Neuronal stem cell (in vitro differentiated cells): ENCODE measurements around the gene SUPT16H. TPM values are rescaled to one million over a fixed set of nuclear protein-coding genes. Genes with fewer than 3 reads are reported as not detected.
"Not testable (repeated sequence)": the region's sequence is repeated elsewhere in the genome, so short reads cannot be mapped to it uniquely, and the experiment has no call there.

Experiments
- DNase-seq: peaks from one replicate; pipeline ENCODE4 v3.0.0-alpha.2; 2013; ENCODE audit warnings: low spot score
- H2AFZ ChIP-seq: one replicate; pipeline ENCODE4 v1.6.1; 2013; ENCODE audit warnings: mild to moderate bottlenecking, low read length, inconsistent platforms
- H2AK5ac ChIP-seq: 2 replicates; pipeline ENCODE4 v1.6.1; 2013; ENCODE audit warnings: low read depth, mild to moderate bottlenecking, inconsistent platforms, low read length, moderate library complexity, mixed read lengths
- H2BK120ac ChIP-seq: 2 replicates; pipeline ENCODE4 v1.6.1; 2013; ENCODE audit warnings: low read depth, mild to moderate bottlenecking, inconsistent platforms, low read length, moderate library complexity, mixed read lengths
- H2BK12ac ChIP-seq: one replicate; pipeline ENCODE4 v1.6.1; 2013; ENCODE audit warnings: low read length, inconsistent platforms
- H2BK15ac ChIP-seq: 2 replicates; pipeline ENCODE4 v1.6.1; 2013; ENCODE audit warnings: mild to moderate bottlenecking, low read length, inconsistent platforms, mixed read lengths
- H2BK5ac ChIP-seq: one replicate; pipeline ENCODE4 v1.6.1; 2013; ENCODE audit warnings: inconsistent platforms, mild to moderate bottlenecking, low read length, moderate library complexity
- H3K14ac ChIP-seq: one replicate; pipeline ENCODE4 v1.6.1; 2013; ENCODE audit warnings: low read length, inconsistent platforms
- H3K18ac ChIP-seq: 2 replicates; pipeline ENCODE4 v1.6.1; 2013; ENCODE audit warnings: low read length, inconsistent platforms
- H3K23ac ChIP-seq: 2 replicates; pipeline ENCODE4 v1.6.1; 2013; ENCODE audit warnings: low read depth, mild to moderate bottlenecking, mixed read lengths, low read length, inconsistent platforms; ENCODE audit not compliant: poor library complexity
- H3K27ac ChIP-seq: replicated peaks from 3 replicates; pipeline ENCODE4 v1.5.1; 2013; ENCODE audit warnings: low read length, inconsistent platforms
- H3K27me3 ChIP-seq, 3 experiments: 2 replicates each; pipeline ENCODE4 v1.6.1; 2013; ENCODE audit warnings: low read length in 3 of 3, mild to moderate bottlenecking in 2 of 3, inconsistent platforms in 1 of 3, low read depth in 1 of 3, mixed read lengths in 1 of 3, moderate library complexity in 1 of 3; ENCODE audit not compliant: control insufficient read depth in 3 of 3, insufficient read depth in 3 of 3
- H3K36me3 ChIP-seq, 2 donors: replicated peaks in 1 of 2; 2 replicates each; pipeline ENCODE4 v1.6.1; 2013; ENCODE audit warnings: low read length in 2 of 2; ENCODE audit not compliant: control insufficient read depth in 2 of 2, insufficient read depth in 2 of 2
- H3K4ac ChIP-seq: 2 replicates; pipeline ENCODE4 v1.6.1; 2013; ENCODE audit warnings: inconsistent platforms, mild to moderate bottlenecking, low read length, moderate library complexity
- H3K4me1 ChIP-seq, 2 donors: 1 replicate in 1 of 2; 2 replicates in 1 of 2; pipeline ENCODE4 v1.6.1; 2013; ENCODE audit warnings: low read length in 2 of 2, low read depth in 1 of 2; ENCODE audit not compliant: control insufficient read depth in 2 of 2, insufficient read depth in 1 of 2
- H3K4me2 ChIP-seq: one replicate; pipeline ENCODE4 v1.6.1; 2013; ENCODE audit warnings: mild to moderate bottlenecking, low read length, inconsistent platforms; ENCODE audit not compliant: insufficient read depth, poor library complexity, severe bottlenecking
- H3K4me3 ChIP-seq, 2 donors: 2 replicates each; pipeline ENCODE4 v1.5.1; 2013; ENCODE audit warnings: low read length in 2 of 2, mild to moderate bottlenecking in 2 of 2, inconsistent platforms in 1 of 2, moderate library complexity in 1 of 2
- H3K79me1 ChIP-seq: one replicate; pipeline ENCODE4 v1.6.1; 2013; ENCODE audit warnings: low read depth, mild to moderate bottlenecking, inconsistent platforms, low read length, moderate library complexity
- H3K9ac ChIP-seq: one replicate; pipeline ENCODE4 v1.6.1; 2013; ENCODE audit warnings: mild to moderate bottlenecking, low read depth, low read length, inconsistent platforms; ENCODE audit not compliant: poor library complexity
- H3K9me3 ChIP-seq, 2 donors: replicated peaks in 1 of 2; 2 replicates each; pipeline versions ENCODE3 to v1.6.1; 2013; ENCODE audit warnings: low read length in 2 of 2, mild to moderate bottlenecking in 2 of 2, inconsistent platforms in 1 of 2, low read depth in 1 of 2, mixed read lengths in 1 of 2, moderate library complexity in 1 of 2; ENCODE audit not compliant: control insufficient read depth in 2 of 2, insufficient read depth in 1 of 2
- H4K8ac ChIP-seq: one replicate; pipeline ENCODE4 v1.6.1; 2013; ENCODE audit warnings: low read depth, mild to moderate bottlenecking, inconsistent platforms, low read length, moderate library complexity
- H4K91ac ChIP-seq: one replicate; pipeline ENCODE4 v1.6.1; 2013; ENCODE audit warnings: low read length, low read depth, mild to moderate bottlenecking, inconsistent platforms; ENCODE audit not compliant: poor library complexity
- WGBS, 2 donors: extraction: QIAGEN DNeasy Blood & Tissue Kit; methylation state at CpG; one replicate each; pipeline ENCODE4 v1.1.7; 2013; ENCODE audit warnings: missing lambda C conversion rate in 2 of 2, mixed read lengths in 1 of 2; ENCODE audit not compliant: insufficient read length in 2 of 2, insufficient replicate concordance in 1 of 2; ENCODE audit errors: extremely low coverage in 2 of 2; 5-methylcytosine and 5-hydroxymethylcytosine counted together
- small RNA-seq: library from polyadenylated mRNA; stranded (forward); fragments of <200 nt; extraction: miRNeasy Mini kit (QIAGEN cat#:217004); gene quantifications from one replicate; pipeline ENCODE3, GENCODE V24; 2013; ENCODE audit not compliant: insufficient read depth

SUPT16H gene

DNA sequence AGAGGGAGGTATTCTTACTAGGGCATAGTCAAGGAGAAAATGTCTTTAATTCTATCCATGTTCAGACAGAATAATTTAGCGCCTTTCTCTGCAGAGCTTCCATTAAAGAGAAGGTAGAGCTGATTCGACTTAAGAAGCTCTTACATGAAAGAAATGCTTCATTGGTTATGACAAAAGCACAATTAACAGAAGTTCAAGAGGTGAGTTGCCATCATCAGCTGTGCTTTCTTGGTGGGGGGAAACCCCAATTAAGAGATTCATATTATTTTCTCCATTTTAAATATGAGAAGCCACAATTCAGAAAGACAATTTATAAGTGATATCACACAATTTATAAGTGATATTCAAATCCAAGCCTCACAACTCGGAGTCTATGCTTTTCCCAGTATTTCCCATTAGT lies 76.2 kb downstream of the SUPT16H start:
- Histone ChIP-seq H3K4me2 (no peak overlapping the region), H2BK15ac (no peak overlapping the region), H2BK12ac (no peak overlapping the region), H3K14ac (no peak overlapping the region), H2BK5ac (no peak overlapping the region), H2AFZ (no peak overlapping the region), H3K36me3 (no peaks in the 10 kb centered on the region), H3K23ac (no peak overlapping the region), H3K9ac (no peak overlapping the region), H3K79me1 (no peaks in the 10 kb centered on the region), H3K4ac (no peak overlapping the region), H2AK5ac (no peak overlapping the region), H2BK120ac (no peak overlapping the region), H4K8ac (no peak overlapping the region), H3K4me1 (peaks cover 0 to 1% of the 10 kb centered on the region in 2 donors), H4K91ac (no peak overlapping the region), H3K9me3 (no peaks in the 10 kb centered on the region), H3K27me3 (peaks cover 0 to 6% (median 0%) of the 10 kb centered on the region in 3 experiments), H3K18ac (no peak overlapping the region), H3K27ac (no peak overlapping the region), H3K4me3 (no peak overlapping the region)
- no CpG with 5 or more reads among the region's 3 CpGs for WGBS, 2 donors
- no peak for DNase-seq

DNA sequence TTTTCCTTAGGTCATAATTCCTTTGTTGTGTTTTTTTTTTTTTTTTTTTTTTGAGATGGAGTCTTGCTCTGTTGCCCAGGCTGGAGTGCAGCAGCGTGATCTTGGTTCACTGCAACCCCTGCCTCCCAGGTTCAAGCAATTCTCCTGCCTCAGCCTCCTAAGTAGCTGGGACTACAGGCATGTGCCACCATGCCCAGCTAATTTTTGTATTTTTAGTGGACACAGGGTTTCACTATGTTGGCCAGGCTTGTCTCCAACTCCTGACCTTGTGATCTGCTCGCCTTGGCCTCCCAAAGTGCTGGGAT lies 81.0 kb downstream of the SUPT16H start:
- not testable (repeated sequence) for DNase-seq, H3K79me1 ChIP-seq, H3K4me2 ChIP-seq, H2AFZ ChIP-seq, H3K36me3 ChIP-seq, H3K4ac ChIP-seq, H3K9me3 ChIP-seq, H4K8ac ChIP-seq, H3K18ac ChIP-seq, H2BK15ac ChIP-seq, H3K4me1 ChIP-seq, H3K9ac ChIP-seq, H4K91ac ChIP-seq, H2BK5ac ChIP-seq, H3K27ac ChIP-seq, H2BK12ac ChIP-seq, H3K14ac ChIP-seq, H2BK120ac ChIP-seq, H3K23ac ChIP-seq, H2AK5ac ChIP-seq, H3K4me3 ChIP-seq
- no CpG with 5 or more reads among the region's 2 CpGs for WGBS, 2 donors
- peaks cover 0 to 36% (median 4%) of the 10 kb centered on the region in 3 experiments for H3K27me3 ChIP-seq

DNA sequence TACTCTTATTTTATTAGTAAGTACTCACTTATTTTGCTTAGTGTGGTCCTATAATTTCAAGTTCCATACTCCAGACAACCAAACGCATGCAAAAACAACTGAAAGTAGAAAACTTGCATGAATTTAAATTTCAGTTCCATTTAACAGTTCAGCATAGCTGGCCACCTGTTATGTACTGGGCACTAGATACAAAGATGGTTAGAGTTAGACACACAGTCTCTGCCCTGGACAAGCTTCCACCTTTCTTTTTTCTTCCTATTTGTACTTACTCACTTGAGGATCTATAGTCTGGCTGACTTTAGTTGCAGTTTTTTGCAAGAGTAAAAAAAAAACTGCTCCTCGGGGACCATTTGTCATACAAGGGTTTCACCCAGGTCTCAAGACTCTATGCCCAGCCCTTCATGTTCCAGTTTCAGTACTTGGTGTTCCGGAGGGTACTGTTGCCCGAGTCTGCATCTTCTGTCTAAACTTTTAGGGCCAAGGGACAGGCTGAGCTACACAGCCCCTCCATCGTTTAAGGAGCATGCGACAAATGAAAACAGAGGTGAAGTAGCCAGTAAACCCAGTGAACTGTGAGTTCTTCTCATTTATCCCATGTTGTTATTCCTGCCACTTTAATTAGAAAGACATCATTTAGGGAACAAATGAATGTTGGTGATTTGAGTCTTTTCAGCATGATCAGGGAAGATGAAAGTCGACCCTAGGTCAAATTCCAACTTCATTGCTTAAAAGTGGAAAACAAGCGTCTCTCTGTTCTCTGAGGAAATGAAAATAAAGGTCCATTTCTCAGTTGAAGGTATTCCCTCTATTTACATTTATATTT lies 81.6 kb downstream of the SUPT16H start:
- Histone ChIP-seq H3K18ac (no peak overlapping the region), H3K27me3 (peaks cover 0 to 36% (median 4%) of the 10 kb centered on the region in 3 experiments), H4K91ac (no peak overlapping the region), H3K9ac (no peak overlapping the region), H3K4me3 (no peak overlapping the region), H2BK5ac (no peak overlapping the region), H2AK5ac (no peak overlapping the region), H3K4ac (no peak overlapping the region), H3K36me3 (no peaks in the 10 kb centered on the region), H2BK120ac (no peak overlapping the region), H3K4me2 (no peak overlapping the region), H3K4me1 (no peaks in the 10 kb centered on the region), H3K23ac (no peak overlapping the region), H3K14ac (no peak overlapping the region), H2AFZ (no peak overlapping the region), H3K9me3 (peaks cover 0 to 2% of the 10 kb centered on the region in 2 donors), H2BK12ac (no peak overlapping the region), H3K27ac (no peak overlapping the region), H3K79me1 (no peaks in the 10 kb centered on the region), H4K8ac (no peak overlapping the region), H2BK15ac (no peak overlapping the region)
- no peak for DNase-seq
- WGBS, 2 donors, result no CpG with 5 or more reads among the region's 8 CpGs

Small RNA genes within 50 kb of the gene (small RNA-seq; reads per million reads assigned to genes)
- gene RN7SL650P, result not detected
- 304 reads per million, percentile 98 among the genes with 10 or more reads in this experiment for gene SNORD8
- gene SNORD9, result 41.0 reads per million, percentile 91 among the genes with 10 or more reads in this experiment
